Stimulated activated CD4-positive, alpha-beta T cell treated with anti-CD3 and anti-CD28 coated beads, Interleukin-1b, Interleukin-23, amount 100 ng/mL, for 1 hour (primary cell): Measurements from ENCODE around the gene PTH1R.

Source experiments
- DNase-seq, 2 donors: peaks; one replicate each; pipeline ENCODE4 v3.0.0-alpha.2; 2020; ENCODE audit warnings: low read depth in 2 of 2

The PTH1R gene

GRCh38 chr3:46930166-46930944, 52.8 kb downstream of the PTH1R start:
- no peak for DNase-seq

GRCh38 chr3:46930945-46931403, 53.5 kb downstream of the PTH1R start:
- DNase-seq, result no peak

GRCh38 chr3:46931631-46932331, 54.3 kb downstream of the PTH1R start:
- DNase-seq, result no peak

- no peak for DNase-seq
These were observed 55.1 kb downstream of the PTH1R start for GRCh38 chr3:46932455-46933225.

- no peak for DNase-seq
These were observed 55.7 kb downstream of the PTH1R start for GRCh38 chr3:46933261-46933660.

GRCh38 chr3:46934072-46934471, 56.6 kb downstream of the PTH1R start:
- no peak for DNase-seq

GRCh38 chr3:46934498-46935167, 57.1 kb downstream of the PTH1R start:
- DNase-seq, result no peak

- no peak for DNase-seq
These were observed 57.8 kb downstream of the PTH1R start for GRCh38 chr3:46935168-46935858.

- no peak for DNase-seq
These were observed 58.6 kb downstream of the PTH1R start for GRCh38 chr3:46935989-46936558.

- no peak for DNase-seq
These were observed 59.3 kb downstream of the PTH1R start for GRCh38 chr3:46936733-46937250.

- DNase-seq, result no peak
These were observed 60.6 kb downstream of the PTH1R start for GRCh38 chr3:46938118-46938517.

GRCh38 chr3:46939578-46940445, 62.3 kb downstream of the PTH1R start:
- no peak for DNase-seq

GRCh38 chr3:46942076-46942475, 64.6 kb downstream of the PTH1R start:
- no peak for DNase-seq

- no peak for DNase-seq
These were observed 65.1 kb downstream of the PTH1R start for GRCh38 chr3:46942481-46943236.

- no peak for DNase-seq
These were observed 66.0 kb downstream of the PTH1R start for GRCh38 chr3:46943237-46944187.

- DNase-seq, result no peak
These were observed 66.7 kb downstream of the PTH1R start for GRCh38 chr3:46944191-46944590.

GRCh38 chr3:46946416-46946815, 68.9 kb downstream of the PTH1R start:
- DNase-seq, result no peak
